GM19193 (cell line): Measurements from ENCODE around the gene ST7L.

Source experiments
- POLR2A ChIP-seq: IDR thresholded peaks from 4 replicates; pipeline ENCODE4 v1.6.1; 2011; ENCODE audit not compliant: insufficient read depth, insufficient read length; ENCODE audit errors: extremely low read depth

The ST7L gene

DNA sequence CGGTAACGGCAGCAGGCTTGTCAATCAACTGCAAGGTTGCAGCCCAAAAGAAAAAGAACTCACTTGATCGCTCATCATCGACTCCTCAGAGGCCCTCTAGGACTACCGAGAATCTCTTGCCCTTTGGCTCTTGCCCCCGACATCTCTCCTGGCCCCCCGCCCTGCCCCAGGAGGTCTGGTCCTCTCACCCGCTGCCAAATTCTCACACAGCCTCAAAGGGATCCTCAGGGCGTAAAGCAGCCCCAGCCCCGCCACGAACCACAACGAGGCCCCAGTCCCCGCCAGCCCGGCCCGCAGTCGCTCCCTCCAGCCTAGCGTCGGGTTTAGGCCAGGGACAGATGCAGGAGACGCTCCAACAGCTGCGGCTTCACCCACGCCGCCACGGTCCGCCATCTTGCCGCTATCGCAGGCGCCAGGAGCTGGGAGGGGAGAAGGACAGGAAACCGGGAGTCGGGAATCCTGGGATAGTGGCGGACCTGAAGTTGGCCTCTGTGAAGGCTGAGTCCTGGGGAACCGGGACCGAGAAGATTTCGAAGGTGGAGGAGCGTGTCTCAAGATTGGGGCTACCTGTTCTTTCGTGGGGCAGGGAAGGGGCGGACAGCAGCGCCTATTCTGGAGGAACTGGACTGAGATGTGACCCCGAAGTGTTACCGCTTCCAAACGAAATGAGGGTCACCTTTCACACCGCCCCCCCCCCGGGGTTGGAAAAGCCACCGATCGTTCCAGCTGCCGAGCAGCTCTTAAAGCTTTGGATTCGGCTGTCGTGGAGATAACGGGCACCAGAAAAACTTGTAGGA lies at the start of gene ST7L:
Gene ST7L, minus strand, starts transcription at position 421 of the 797 bp plus-strand sequence. Its CDS starts 28 bp downstream, at position 393.
- TF ChIP-seq POLR2A: peak; percentile 74

DNA sequence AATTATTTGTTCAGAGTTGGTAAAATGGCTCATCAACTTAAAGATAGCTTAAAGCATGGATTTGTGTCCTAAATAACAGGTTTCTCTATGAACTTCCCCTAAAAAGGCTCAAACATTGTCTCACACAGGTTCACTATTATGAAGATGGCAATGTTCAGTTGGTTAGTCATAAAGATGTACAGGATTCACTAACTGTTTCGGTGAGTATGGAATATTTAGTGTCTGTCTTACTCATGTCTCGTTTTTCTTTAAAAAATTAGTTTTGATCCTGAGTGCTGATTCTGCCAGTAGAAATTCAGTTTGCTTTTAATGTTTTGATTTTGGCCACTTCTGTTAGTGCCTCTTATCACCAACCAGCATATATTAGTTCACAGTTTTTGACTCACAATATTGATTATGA lies 48.0 kb upstream of the ST7L start:
- TF ChIP-seq POLR2A: no peak

- no peak for TF ChIP-seq POLR2A
These were observed 46.9 kb upstream of the ST7L start for GRCh38 chr1:112665857-112666256.

- no peak for TF ChIP-seq POLR2A
These were observed 32.3 kb upstream of the ST7L start for GRCh38 chr1:112651205-112651604.

DNA sequence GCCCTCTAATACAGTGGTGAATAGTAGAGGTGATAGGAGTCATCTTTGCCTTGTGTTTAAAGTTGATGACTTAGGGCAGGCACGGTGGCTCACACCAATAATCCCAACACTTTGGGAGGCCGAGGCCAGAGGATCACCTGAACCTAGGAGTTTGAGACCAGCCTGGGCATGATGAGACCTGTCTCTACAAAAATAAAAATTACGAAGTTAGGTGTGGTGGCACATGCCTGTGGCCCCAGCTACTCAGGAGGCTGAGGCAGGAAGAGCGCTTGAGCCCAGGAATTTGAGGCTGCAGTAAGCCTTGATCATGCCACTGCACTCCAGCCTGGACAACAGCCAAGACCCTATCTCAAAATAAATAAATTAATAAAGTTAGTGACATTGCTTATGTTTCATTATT lies 27.3 kb upstream of the ST7L start:
- no peak for TF ChIP-seq POLR2A

DNA sequence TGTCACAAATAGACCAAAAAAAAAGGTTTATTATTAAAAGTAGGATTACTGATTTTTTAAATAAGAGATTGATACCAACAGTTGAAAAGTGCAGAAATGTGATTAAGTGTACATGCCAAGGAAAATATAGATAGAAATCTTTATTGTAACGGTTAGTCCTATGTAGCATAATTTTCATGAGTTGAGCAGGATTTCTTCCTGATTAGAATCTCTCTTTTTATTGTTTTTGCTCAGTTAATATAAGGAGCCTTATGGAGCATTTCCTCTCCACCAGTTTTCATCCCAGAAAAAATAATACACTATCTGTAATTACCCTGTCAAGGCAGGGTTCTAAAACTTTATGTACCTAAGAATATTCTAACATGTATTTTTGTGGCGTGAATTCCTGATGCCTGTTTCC lies 24.1 kb upstream of the ST7L start:
- TF ChIP-seq POLR2A: no peak

DNA sequence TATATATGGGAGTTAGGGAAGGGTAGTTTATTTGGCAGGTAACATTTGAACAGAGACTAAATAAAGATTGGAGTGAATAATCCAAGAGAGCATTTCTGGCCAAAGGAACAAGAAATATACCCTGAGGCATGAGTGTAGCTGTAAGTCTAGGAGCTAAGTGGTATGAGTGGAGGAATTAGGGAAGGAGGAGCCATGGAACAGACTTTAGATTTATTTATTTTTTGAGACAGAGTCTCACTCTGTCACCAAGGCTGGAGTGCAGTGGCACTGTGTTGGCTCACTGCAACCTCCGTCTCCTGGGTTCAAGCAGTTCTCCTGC lies 19.1 kb upstream of the ST7L start:
- no peak for TF ChIP-seq POLR2A

DNA sequence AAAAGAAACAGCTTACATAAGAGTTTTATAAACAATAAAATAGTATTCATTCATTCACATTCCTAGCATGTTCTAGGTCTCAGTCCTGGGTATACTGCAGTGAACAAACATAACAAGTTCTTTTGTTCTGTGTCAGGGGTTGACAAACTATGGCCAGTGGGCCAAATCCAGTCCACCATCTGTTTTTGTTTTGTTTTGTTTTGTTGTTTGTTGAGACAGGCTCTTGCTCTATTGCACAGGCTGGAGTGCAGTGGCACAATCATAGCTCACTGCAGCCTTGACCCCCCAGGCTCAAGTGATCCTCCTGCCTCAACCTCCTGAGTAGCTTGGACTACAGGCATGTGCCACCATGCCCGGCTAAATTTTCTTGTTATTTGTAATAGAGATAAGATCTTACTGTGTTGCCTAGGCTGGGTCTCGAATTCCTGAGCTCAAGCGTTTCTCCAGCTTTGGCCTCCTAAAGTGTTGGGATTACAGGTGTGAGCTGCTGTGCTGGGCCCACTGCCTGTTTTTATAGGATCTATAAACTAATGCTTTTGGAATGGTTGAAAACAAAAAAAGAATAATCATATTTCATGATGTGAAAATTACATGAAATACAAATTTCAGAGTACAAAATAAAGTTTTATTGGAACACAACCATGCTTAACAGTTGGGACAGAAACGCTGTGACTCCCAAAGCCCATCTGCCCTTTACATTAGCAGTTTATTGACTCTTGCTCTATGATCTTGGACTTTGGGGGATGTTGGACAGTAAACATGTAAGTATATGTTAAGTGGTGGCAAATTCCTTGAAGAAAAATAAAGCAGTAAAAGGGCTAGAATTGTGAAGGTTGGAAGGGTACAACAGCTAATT lies 18.5 kb upstream of the ST7L start:
- TF ChIP-seq POLR2A: no peak

DNA sequence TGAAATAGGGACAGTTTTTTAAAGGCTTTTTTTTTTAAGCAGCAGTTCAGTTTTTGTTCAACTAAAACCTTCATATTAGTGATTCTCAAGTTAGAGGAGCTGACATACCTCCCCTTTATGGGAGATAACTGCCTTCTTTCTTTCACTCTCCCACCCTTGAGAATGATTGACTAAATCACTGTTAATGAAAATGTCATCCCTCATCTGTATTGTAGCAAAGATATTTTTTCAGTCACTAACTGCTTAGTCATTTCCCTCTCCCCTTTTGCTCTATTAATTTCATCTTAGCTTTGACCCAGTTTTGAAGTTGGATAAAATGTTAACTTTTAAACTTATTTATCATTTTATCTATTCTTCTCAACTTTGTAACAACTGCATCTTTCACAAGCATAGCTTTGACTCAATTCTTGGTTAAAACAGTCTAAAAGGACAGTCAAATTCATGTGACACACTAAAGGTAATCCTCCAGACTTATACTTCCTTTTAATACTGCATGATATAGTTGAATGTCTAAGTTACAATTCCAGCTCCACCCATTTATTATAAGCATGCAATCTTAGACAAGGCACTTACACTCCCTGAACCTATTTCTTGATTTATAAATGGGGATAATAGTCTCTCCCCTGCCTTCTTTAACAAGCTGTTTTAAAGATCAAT lies 17.8 kb upstream of the ST7L start:
- TF ChIP-seq POLR2A: no peak

GRCh38 chr1:112636056-112636455 lies 17.1 kb upstream of the ST7L start:
- TF ChIP-seq POLR2A: no peak

- no peak for TF ChIP-seq POLR2A
These were observed 15.4 kb upstream of the ST7L start for GRCh38 chr1:112634367-112634766.

DNA sequence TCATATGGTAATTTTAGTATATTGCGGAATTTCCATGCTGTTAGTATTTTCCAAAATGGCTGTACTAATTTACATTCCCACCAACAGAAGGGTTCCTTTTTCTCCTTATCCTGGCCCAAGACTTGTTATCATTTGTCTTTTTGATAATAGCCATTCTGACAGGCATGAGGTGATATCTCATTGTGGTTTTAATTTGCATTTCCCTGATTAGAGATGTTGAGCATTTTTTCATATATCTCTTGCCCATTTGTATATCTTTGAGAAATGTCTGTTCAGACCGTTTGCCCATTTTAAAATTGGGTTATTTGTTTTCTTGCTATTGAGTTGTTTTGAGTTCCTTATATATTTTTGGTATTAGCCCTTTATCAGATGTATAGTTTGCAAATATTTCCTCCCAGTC lies 14.7 kb upstream of the ST7L start:
- TF ChIP-seq POLR2A: no peak

- TF ChIP-seq POLR2A: no peak
These were observed 10.3 kb upstream of the ST7L start for GRCh38 chr1:112629256-112629655.

DNA sequence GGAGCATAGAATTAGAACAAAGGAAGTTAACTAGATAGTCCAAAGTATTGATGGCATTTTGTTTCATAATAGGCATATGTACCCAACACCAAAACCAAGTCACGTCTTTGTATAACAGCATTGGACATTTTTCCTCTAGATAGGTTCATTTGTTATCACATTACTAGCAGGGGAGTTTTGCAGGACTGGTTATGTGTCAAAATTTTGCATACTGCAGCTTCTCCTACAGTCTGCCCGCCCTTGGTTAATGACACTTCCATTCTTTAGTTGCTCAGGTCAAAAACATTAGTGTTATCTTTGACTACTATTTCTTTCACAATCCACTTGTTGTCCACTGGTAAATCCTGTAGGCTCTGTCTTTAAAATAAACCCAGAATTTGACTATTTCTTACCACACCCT lies 9.6 kb upstream of the ST7L start:
- no peak for TF ChIP-seq POLR2A

DNA sequence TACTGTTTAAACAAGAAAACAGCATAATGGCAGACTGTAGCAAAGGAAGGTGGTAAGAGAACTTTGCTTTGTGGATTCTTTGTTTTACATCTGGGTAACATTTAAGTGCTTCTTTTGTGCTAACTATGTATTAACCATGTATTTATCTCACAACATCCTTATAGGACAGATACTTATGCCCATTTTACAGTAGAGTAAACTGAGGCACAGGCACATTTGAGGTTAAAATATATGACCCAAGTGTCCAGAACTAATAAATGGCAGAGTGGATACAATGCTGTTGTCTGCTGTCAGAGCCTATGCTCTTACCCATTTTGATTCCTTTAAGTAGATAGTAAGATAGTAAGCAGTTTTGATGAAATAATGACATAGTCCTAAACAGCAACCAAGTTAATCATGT lies 7.9 kb upstream of the ST7L start:
- TF ChIP-seq POLR2A: no peak

- no peak for TF ChIP-seq POLR2A
These were observed 7.3 kb upstream of the ST7L start for GRCh38 chr1:112626193-112626592.

- TF ChIP-seq POLR2A: peak; percentile 30
These were observed 6.8 kb upstream of the ST7L start for GRCh38 chr1:112625696-112626095.

GRCh38 chr1:112620377-112620695 lies 1.4 kb upstream of the ST7L start:
- TF ChIP-seq POLR2A: no peak
